Progenitor cell of endocrine pancreas (in vitro differentiated cells): Measurements from ENCODE around the gene ERI2. TPM values are rescaled to one million over a fixed set of nuclear protein-coding genes. Genes with fewer than 3 reads are reported as not detected.
"Not testable (repeated sequence)": the region's sequence is repeated elsewhere in the genome, so short reads cannot be mapped to it uniquely, and the experiment has no call there.

Experiments used
- DNase-seq: peaks from one replicate; pipeline ENCODE4 v3.0.0; 2021; ENCODE audit warnings: low spot score; ENCODE audit not compliant: unreplicated experiment
- H3K27ac Mint-ChIP-seq: 2 replicates; pipeline ENCODE4 v1.8.0; 2021; ENCODE audit warnings: mild to moderate bottlenecking, moderate library complexity, mixed read lengths
- H3K27me3 Mint-ChIP-seq: 2 replicates; pipeline ENCODE4 v1.8.0; 2021; ENCODE audit warnings: mixed read lengths
- H3K36me3 Mint-ChIP-seq: 2 replicates; pipeline ENCODE4 v1.8.0; 2022; ENCODE audit warnings: mixed read lengths; ENCODE audit not compliant: insufficient read depth
- H3K4me1 Mint-ChIP-seq: 2 replicates; pipeline ENCODE4 v1.8.0; 2021; ENCODE audit warnings: low read depth, mixed read lengths
- H3K4me3 Mint-ChIP-seq: 2 replicates; pipeline ENCODE4 v1.8.0; 2021; ENCODE audit warnings: low read depth, mild to moderate bottlenecking, moderate library complexity, mixed read lengths
- H3K9me3 Mint-ChIP-seq: 2 replicates; pipeline ENCODE4 v1.8.0; 2021; ENCODE audit warnings: low read depth, mixed read lengths
- total RNA-seq: library from RNA; stranded (reverse); gene quantifications from 2 replicates; pipeline ENCODE4 v1.2.1, GENCODE V29; 2021
- TF ChIP-seq, protein P1 (sequence below): fragments of 200-600 bp; sonication (generic); IDR thresholded peaks from one replicate; pipeline ENCODE4 v1.5.0; 2021; ENCODE audit warnings: antibody characterized with exemption, mild to moderate bottlenecking; ENCODE audit not compliant: unreplicated experiment

The ERI2 gene
- total RNA-seq, 1 donor from 2014 or later, result 22.3 TPM

- Mint-ChIP-seq H3K36me3 (peaks cover 7% of the 10 kb centered on the region), H3K27me3 (no peaks in the 10 kb centered on the region), H3K4me1 (peaks cover 3% of the 10 kb centered on the region), H3K4me3 (no peak overlapping the region), H3K27ac (no peak overlapping the region), H3K9me3 (no peaks in the 10 kb centered on the region)
- DNase-seq, result no peak
- TF ChIP-seq, protein P1, sequence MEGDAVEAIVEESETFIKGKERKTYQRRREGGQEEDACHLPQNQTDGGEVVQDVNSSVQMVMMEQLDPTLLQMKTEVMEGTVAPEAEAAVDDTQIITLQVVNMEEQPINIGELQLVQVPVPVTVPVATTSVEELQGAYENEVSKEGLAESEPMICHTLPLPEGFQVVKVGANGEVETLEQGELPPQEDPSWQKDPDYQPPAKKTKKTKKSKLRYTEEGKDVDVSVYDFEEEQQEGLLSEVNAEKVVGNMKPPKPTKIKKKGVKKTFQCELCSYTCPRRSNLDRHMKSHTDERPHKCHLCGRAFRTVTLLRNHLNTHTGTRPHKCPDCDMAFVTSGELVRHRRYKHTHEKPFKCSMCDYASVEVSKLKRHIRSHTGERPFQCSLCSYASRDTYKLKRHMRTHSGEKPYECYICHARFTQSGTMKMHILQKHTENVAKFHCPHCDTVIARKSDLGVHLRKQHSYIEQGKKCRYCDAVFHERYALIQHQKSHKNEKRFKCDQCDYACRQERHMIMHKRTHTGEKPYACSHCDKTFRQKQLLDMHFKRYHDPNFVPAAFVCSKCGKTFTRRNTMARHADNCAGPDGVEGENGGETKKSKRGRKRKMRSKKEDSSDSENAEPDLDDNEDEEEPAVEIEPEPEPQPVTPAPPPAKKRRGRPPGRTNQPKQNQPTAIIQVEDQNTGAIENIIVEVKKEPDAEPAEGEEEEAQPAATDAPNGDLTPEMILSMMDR, result no peak
Observed at GRCh38 chr16:20818929-20819585, 12.8 kb upstream of the ERI2 start.

DNA sequence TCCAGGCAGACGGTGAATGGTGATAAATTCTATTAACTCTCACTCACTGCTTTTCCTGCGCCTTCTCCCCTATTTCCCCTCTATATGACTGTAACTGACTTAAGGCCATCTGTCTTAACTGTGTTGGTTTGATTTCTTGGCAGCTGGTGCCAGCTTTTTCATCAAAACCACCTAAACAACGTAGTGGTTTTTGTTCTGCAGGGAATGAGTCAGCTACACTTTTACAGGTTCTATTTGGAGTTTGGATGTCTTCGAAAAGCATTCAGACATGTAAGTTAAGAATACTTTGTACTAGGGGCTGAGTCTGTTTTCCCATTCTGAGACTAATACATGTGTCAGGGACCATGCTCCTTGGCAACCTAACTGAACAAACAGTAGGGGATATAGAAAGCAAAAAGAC lies 8.5 kb upstream of the ERI2 start:
- H3K4me1 Mint-ChIP-seq, result peaks cover 7% of the 10 kb centered on the region
- no peak overlapping the region for H3K4me3 Mint-ChIP-seq
- H3K27ac Mint-ChIP-seq, result peak overlapping the region; percentile 34
- H3K36me3 Mint-ChIP-seq, result peaks cover 4% of the 10 kb centered on the region
- TF ChIP-seq, protein P1, result no peak
- no peaks in the 10 kb centered on the region for H3K27me3 Mint-ChIP-seq
- H3K9me3 Mint-ChIP-seq, result no peaks in the 10 kb centered on the region
- DNase-seq, result no peak

- Mint-ChIP-seq H3K27ac (no peak overlapping the region), H3K9me3 (no peaks in the 10 kb centered on the region), H3K4me3 (no peak overlapping the region), H3K4me1 (peaks cover 8% of the 10 kb centered on the region), H3K36me3 (peaks cover 2% of the 10 kb centered on the region), H3K27me3 (no peaks in the 10 kb centered on the region)
- DNase-seq, result no peak
- TF ChIP-seq, protein P1, result no peak
Observed at GRCh38 chr16:20812510-20812909, 6.2 kb upstream of the ERI2 start.

GRCh38 chr16:20811889-20812439 lies 5.7 kb upstream of the ERI2 start:
- H3K9me3 Mint-ChIP-seq, result no peaks in the 10 kb centered on the region
- H3K27ac Mint-ChIP-seq, result no peak overlapping the region
- TF ChIP-seq, protein P1, result no peak
- peaks cover 10% of the 10 kb centered on the region for H3K4me1 Mint-ChIP-seq
- H3K36me3 Mint-ChIP-seq, result peaks cover 2% of the 10 kb centered on the region
- DNase-seq, result no peak
- no peak overlapping the region for H3K4me3 Mint-ChIP-seq
- no peaks in the 10 kb centered on the region for H3K27me3 Mint-ChIP-seq

DNA sequence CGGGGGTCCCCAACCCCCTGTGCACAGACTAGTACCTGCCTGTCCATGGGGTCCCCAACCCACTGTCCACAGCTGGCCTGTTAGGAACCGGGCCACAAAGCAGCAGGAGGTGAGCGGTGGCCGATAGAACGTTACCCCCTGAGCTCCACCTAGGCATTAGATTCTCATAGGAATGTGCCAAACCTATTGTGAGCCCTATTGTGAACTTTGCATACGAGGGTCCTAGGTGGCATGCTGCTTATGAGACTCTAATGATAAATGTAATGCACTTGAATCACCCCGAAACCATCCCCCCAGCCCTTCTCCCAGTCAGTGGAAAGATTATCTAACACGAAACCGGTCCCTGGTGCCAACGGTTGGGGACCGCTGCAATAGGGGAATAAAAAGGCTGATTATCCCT lies 1.6 kb upstream of the ERI2 start:
- H3K36me3 Mint-ChIP-seq, result no peaks in the 10 kb centered on the region
- peak overlapping the region; percentile 98 for H3K4me3 Mint-ChIP-seq
- TF ChIP-seq, protein P1, result no peak
- no peak overlapping the region for H3K27ac Mint-ChIP-seq
- no peaks in the 10 kb centered on the region for H3K27me3 Mint-ChIP-seq
- peaks cover 28% of the 10 kb centered on the region for H3K4me1 Mint-ChIP-seq
- no peaks in the 10 kb centered on the region for H3K9me3 Mint-ChIP-seq
- DNase-seq, result no peak

- not testable (repeated sequence) for H3K27me3 Mint-ChIP-seq, H3K36me3 Mint-ChIP-seq, H3K9me3 Mint-ChIP-seq, DNase-seq
- Mint-ChIP-seq H3K27ac (peak overlapping the region; percentile 98), H3K4me3 (peak overlapping the region; percentile 98), H3K4me1 (peaks cover 28% of the 10 kb centered on the region)
Observed at GRCh38 chr16:20805684-20806167, 546 bp downstream of the ERI2 start.
